ENCODE measurements around the gene OGFOD3.
A peak's percentile ranks its signal among the peaks of the same experiment; 100 is the strongest.

OGFOD3 gene

DNA sequence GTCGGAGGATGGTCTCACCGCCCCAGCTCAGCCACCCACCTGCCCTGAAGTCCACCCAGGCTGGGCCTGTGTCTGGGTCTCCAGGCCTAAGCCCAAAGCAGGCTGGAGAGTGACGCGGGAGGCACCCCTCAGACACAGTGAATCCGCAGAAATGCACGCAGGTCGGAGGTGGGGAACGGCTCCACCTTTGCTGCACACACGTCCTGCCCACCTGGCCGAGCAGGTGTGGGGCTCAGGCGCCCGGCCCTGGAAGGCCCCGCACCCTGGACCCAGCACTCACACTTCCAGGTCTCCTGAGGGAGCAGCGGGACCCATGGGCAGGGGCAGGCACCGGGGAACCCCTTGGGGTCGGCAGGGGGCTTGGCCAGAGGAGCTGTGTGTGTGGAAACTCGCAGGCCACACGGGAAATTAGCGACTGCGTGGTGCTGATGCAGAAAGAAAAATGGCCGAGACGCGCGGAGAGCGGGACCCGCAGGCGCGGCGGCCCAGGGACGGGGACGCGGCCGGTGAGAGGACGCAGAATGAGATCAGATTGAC lies 21.5 kb upstream of the OGFOD3 start:
- TF ChIP-seq, protein P1, sequence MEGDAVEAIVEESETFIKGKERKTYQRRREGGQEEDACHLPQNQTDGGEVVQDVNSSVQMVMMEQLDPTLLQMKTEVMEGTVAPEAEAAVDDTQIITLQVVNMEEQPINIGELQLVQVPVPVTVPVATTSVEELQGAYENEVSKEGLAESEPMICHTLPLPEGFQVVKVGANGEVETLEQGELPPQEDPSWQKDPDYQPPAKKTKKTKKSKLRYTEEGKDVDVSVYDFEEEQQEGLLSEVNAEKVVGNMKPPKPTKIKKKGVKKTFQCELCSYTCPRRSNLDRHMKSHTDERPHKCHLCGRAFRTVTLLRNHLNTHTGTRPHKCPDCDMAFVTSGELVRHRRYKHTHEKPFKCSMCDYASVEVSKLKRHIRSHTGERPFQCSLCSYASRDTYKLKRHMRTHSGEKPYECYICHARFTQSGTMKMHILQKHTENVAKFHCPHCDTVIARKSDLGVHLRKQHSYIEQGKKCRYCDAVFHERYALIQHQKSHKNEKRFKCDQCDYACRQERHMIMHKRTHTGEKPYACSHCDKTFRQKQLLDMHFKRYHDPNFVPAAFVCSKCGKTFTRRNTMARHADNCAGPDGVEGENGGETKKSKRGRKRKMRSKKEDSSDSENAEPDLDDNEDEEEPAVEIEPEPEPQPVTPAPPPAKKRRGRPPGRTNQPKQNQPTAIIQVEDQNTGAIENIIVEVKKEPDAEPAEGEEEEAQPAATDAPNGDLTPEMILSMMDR (IDR thresholded peaks at IDR 0.05; ENCODE audit: extremely low read depth, missing control alignments): no peak
- peak; percentile 36 for DNase-seq (ENCODE audit: low spot score)

DNA sequence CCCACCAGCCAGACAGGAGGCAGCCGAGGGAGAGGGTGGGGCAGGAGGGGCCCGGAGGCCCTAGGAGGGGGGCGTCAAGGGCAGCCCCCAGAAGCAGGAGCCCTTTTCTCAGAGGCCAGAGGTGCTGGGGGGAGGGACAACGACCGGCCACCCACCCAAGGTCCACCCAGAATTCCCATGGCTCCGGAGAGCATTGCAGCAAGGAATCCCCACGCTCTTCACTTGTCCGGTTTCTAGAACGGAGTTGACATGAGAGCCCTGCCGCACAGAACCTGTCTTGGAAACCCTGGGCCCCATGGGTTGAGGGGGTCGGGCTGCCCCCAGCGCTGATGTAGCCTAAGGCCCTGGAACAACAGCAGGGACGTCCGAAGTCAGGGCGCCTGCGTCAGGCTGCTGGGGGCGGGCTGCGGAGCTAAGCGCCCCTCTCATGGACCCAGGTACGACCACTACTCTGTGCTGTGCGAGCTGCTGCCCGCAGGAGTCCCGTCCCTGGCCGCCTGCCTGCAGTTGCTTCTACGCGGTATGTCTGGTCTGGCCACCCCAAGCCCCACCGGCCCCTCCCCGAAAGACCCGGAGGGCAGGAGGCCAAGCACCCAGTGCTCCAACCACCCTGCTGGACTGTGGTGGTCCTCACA lies 20.9 kb upstream of the OGFOD3 start:
- TF ChIP-seq, protein P1 (IDR thresholded peaks at IDR 0.05; ENCODE audit: extremely low read depth, missing control alignments): no peak
- DNase-seq (ENCODE audit: low spot score): peak; percentile 40

DNA sequence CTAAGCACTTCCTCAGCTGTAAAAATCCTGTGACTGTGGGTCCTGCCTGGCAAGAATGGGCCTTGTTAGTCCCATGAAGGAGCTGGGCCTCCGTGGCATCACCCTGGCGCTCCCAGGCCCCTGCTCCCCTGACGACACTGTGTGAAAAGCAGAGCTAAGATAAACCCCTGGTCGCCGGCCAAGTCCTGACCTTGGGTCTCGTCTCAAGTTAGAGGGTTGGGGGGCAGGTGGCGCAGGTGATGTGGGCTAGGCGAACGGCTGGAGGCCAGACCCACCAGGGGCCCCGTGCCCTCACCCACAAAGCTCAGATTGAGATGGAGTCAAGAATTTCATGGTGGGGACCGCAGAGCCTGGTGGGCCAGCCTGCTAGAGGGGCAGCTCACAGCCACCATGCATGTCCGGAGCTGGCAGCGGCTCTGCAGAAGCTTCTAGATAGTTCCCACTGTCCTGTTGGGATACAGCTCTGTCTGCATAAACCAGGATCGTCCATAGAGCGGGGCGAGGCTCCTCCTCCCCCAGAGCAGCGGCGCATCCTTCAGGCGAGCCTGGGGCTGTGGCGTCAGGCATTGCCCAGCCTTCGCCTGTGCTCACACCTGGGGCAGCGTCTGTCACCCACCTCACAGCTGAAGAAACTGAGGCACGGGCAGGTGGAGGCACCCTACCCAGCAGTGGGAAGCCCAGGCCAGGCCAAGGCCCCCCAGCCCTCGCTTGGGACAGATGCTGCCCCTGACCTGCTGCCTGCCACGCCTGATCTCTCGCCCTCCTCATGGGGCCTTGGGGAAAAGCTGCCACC lies 20.2 kb upstream of the OGFOD3 start:
- TF ChIP-seq, protein P1 (IDR thresholded peaks at IDR 0.05; ENCODE audit: extremely low read depth, missing control alignments): no peak
- DNase-seq (ENCODE audit: low spot score): no peak

DNA sequence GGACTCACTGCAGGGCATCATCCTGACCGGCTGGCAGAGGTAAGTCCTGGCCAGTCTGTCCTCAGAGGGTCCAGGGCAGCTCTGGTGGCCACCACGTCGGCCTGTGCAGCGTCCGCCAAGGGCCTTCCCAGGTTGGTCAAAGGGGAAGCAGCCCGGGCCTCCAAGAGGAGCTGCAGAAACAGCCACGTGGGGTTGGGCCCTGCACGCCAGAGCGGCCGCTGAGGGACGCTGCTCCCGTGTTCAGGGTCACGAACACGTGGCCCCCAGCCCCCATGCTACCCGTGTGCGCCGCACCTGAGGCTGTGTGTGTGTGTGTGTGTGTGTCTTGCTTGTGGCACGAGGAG lies 18.9 kb upstream of the OGFOD3 start:
- DNase-seq (ENCODE audit: low spot score): no peak

DNA sequence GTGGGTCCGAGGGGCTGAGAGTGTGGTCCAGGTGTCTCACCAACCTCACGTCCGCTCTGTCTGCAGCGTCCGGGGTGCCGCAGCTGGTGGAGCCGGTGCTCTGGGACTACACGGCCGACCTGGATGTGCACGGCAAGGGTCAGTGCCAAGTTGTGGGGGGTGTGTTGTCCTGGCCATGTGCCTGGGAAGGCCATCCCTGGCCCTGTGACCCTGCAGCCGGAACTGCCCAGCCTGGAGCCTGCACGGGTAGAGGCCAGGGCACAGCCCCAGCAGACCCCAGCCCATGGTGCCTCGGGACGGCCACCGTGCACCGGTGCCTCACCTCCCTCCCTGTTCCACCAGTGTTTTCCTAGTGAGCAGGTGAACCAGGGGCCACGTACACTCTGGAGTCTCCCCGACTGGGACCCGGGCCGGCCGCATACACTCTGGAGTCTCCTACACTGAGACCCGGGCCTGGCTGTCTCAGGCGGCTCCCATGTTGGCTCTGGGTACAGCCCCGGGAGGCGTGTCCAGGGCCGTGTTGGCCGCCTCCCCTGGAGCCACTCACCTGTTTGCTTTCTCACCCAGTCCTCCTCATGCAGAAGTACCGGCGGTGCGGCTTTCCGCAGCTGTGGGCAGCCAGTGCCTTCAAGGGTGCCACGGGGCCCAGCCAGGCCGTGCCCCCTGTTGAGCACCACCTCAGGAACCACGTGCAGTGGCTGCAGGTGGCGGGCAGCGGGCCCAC lies 18.4 kb upstream of the OGFOD3 start:
- DNase-seq (ENCODE audit: low spot score): peak; percentile 26
- TF ChIP-seq, protein P1 (IDR thresholded peaks at IDR 0.05; ENCODE audit: extremely low read depth, missing control alignments): no peak

More for the DNA sequence above, 18.9 kb upstream of the OGFOD3 start:
- TF ChIP-seq, protein P1 (IDR thresholded peaks at IDR 0.05; ENCODE audit: extremely low read depth, missing control alignments): no peak

DNA sequence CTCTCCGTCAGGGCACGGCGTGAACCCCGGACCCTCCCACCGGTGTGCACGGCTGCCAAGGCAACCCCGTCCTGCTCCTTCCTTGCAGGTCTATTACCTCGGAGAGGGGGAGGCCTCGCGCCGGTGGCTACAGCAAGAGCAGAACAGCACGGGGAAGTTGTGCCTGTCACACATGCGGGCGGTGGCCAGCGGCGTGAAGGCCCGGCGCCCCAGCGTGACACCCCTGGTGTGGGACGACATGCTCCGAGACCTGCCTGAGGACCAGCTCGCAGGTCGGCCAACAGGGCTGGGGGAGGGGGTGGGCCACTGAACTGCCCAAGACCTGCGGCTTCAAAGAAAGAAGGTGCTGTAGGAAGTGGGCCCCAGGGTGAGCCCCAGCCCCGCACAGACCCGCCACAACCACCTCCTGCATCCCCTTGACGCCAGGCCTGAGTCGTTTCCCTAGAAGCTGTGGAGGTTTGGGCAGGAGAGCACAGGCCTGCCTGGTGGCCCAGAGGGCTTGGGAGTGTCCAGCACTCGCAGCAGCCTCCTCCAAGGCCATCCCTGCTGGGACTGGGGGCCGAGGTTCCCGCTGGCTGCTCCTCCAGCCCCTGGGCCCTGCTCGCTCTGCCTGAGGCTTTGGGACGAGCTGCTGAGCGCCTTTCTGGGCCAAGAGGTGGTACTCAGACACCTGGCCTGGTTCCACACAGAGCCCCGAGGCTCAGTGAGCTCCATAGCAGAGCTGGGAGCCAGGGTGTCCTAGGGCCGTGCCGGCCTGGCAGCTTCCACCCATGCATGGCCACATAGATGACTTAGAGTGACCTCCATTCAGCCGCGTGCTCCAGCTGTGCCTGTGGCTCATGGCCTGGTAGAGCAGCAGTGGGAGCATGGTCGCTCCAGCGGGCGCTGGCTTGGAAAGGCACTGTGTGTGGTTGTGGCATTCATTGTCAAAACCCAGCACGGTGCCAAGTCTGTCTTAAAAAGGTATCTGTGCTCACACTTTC lies 17.5 kb upstream of the OGFOD3 start:
- TF ChIP-seq, protein P1 (IDR thresholded peaks at IDR 0.05; ENCODE audit: extremely low read depth, missing control alignments): no peak
- no peak for DNase-seq (ENCODE audit: low spot score)

Measured in GM20000 (cell line).